Mesodermal cell (in vitro differentiated cells): Measurements from ENCODE around the gene URGCP.

Source experiments
- H3K27ac ChIP-seq: 2 replicates; pipeline ENCODE4 v1.7.0; 2013; ENCODE audit warnings: mild to moderate bottlenecking, low read depth, low read length, moderate library complexity; ENCODE audit not compliant: severe bottlenecking
- H3K36me3 ChIP-seq: 2 replicates; pipeline ENCODE4 v1.7.1; 2013; ENCODE audit warnings: mild to moderate bottlenecking, low read length, moderate library complexity; ENCODE audit not compliant: control insufficient read depth, insufficient read depth
- H3K4me1 ChIP-seq: one replicate; pipeline ENCODE4 v1.7.1; 2013; ENCODE audit warnings: mild to moderate bottlenecking, low read length; ENCODE audit not compliant: insufficient read depth, control insufficient read depth, poor library complexity, severe bottlenecking
- H3K4me3 ChIP-seq: 2 replicates; pipeline ENCODE4 v1.7.0; 2013; ENCODE audit warnings: low read length, control low read depth, mild to moderate bottlenecking; ENCODE audit not compliant: insufficient read depth, poor library complexity, severe bottlenecking; ENCODE audit errors: extremely low read depth
- H3K9me3 ChIP-seq: 2 replicates; pipeline ENCODE4 v1.7.1; 2013; ENCODE audit warnings: mild to moderate bottlenecking, low read length, moderate library complexity; ENCODE audit not compliant: control insufficient read depth
- WGBS, 2 experiments: methylation state at CpG; one replicate each; pipeline ENCODE4 v1.1.5; 2013; ENCODE audit warnings: missing lambda C conversion rate in 2 of 2; ENCODE audit not compliant: insufficient coverage in 2 of 2; 5-methylcytosine and 5-hydroxymethylcytosine counted together

URGCP gene

DNA sequence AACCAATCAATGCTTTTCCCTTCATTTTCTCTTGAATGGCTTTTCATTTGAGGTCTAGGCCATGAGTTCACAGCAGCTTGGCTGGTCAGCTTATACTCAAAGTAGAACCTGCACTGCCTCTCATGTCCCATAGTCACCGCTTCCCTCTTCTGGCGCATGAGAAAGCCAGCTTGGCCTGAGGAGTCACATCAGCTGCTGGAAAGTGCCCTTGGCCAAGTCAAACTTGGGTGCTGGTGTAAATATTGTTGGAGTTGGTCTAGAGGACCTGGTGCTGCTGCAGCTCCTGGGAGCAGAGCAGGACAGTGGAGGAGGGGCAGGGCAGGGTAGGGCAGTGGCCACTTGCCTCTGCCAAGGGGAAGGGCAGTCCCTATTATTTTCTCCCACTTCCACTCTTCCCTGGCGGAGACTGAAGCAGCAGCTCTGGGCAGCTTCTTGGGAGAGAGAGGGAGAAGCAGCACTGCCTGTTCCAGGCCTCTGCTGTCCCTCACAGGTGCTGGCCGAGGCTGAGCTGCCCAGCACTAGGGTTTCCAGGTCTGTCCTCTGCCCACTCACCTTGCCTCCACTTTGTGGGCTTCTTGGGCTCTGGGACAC, 32.6 kb upstream of the URGCP start:
- whole genome bisulfite sequencing, 2 experiments, result 100% methylated on average over 1 to 2 of the region's 4 CpGs
- H3K4me3 ChIP-seq, result no peak overlapping the region
- no peak overlapping the region for H3K27ac ChIP-seq
- H3K4me1 ChIP-seq, result no peaks in the 10 kb centered on the region
- no peaks in the 10 kb centered on the region for H3K9me3 ChIP-seq
- no peaks in the 10 kb centered on the region for H3K36me3 ChIP-seq

DNA sequence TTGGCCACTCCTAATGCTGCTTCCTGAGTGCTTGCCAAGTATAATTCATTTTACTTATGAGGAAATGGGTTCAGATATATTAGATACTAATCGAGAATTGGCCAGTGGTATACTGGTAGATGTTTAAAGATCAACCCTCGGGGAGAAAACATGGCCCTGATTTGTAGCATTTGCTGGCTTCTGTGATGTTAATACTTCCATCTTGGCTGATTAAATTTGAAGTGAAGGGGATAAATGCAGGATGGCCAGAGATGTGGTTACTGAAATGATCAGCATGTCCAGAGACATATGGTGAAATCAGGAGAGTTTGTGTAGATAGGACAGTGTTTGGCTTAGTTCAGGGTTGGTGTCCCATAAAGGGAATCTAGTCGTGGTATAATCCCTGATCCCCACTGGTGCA, 31.0 kb upstream of the URGCP start:
- WGBS, 2 experiments, result 86 to 89% methylated on average over 3 of the region's 3 CpGs
- Histone ChIP-seq H3K36me3 (no peaks in the 10 kb centered on the region), H3K27ac (no peak overlapping the region), H3K9me3 (no peaks in the 10 kb centered on the region), H3K4me3 (no peak overlapping the region), H3K4me1 (no peaks in the 10 kb centered on the region)

DNA sequence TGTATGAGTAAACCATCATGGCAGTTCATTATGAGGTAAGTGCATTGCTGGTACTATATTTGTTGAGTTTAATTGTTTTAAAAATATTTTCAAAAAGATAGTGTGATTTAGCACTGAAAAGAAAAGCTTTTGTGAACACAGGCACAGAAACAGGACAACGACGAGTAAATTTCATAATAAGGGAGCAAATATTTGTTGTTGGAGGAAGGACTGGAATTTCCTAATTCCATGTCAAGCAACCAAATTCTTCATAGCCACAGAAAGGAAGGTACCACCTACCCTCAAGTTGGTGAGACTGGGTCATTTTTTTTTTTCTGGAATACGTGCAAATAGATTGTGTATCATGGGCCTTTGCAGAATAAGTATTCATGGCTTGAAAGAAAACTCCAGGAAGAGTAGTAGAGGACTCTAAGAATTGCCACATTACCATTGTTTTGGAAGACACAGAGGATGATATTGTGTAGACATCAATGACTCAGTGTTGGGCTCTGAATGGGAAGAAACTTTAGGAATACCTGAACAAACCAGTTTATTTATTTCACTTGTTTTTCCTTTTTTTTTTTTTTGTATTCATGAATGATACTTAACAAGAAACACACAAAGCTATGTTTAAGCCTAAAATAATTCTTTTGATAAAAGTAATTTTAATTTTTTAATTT, 27.6 kb upstream of the URGCP start:
- WGBS, 2 experiments, result 100% methylated on average over 3 of the region's 3 CpGs; no CpG with 5 or more reads in 1 of the 2 experiments
- no peak overlapping the region for H3K4me3 ChIP-seq

DNA sequence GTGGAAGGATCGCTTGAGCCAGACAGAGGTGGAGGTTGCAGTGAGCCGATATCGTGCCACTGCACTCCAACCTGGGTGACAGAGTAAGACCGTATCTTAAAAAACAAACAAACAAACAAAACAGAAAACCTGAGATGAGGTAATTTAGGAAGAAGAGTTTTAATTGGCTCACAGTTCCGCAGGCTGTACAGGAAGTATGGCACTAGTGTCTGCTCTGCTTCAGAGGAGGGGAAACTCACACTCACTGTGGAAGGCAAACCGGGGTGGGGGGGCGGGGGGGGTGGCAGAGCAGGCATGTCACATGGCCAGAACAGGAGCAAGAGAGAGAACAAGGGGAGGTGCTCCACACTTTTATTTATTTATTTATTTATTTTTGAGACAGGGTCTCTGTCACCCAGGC, 24.9 kb upstream of the URGCP start:
- 80% methylated on average over 2 of the region's 7 CpGs; no CpG with 5 or more reads in 1 of the 2 experiments for WGBS, 2 experiments
- Histone ChIP-seq H3K4me3 (no peak overlapping the region), H3K9me3 (no peaks in the 10 kb centered on the region), H3K4me1 (no peaks in the 10 kb centered on the region), H3K27ac (no peak overlapping the region), H3K36me3 (no peaks in the 10 kb centered on the region)

More for the DNA sequence above, 27.6 kb upstream of the URGCP start:
- Histone ChIP-seq H3K27ac (no peak overlapping the region), H3K9me3 (no peaks in the 10 kb centered on the region), H3K36me3 (no peaks in the 10 kb centered on the region), H3K4me1 (no peaks in the 10 kb centered on the region)

DNA sequence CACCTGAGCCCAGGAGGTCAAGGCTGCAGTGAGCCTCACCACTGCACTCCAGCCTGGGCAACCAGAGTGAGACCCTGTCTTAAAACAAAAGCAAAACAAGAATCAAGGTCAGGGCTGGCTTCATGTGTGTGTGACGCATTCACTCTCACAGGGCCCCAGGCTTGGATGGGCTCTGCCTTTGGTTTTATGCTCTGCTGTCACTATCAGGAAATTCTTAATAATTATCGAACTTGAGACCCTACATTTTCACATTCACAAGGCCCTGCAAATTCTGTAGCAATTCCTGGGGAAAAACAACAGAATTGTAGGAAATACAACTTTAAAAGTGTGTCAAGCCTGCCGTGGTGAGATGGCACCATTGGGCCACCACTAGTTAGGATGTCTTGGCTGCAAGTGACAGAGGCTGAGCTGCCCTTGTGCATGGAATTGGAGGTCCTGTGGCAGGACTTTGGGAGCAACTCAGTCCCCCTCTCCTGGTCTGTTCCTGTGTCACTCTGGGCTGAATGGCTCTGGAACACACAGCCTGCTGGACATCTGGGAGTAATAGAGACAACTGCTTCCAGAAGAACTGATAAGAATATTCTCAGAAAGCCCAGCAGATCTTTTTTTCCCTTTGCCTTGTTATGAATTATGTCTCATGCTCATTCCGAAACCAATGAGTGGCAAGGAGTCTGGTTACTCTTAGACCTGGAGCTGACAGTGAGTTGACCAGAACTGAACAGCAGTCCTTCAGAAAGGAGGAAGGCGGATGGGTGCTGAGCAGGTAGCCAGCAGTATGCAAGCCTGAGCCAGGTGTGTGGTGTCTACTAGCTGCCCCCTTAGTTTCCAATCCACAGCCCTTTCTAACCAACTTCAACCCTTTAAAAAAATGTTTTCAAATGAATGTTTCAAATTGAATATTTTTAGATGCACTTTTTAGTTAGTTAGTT, 23.4 kb upstream of the URGCP start:
- Histone ChIP-seq H3K27ac (no peak overlapping the region), H3K36me3 (no peaks in the 10 kb centered on the region), H3K4me3 (no peak overlapping the region), H3K9me3 (no peaks in the 10 kb centered on the region), H3K4me1 (no peaks in the 10 kb centered on the region)
- WGBS, 2 experiments, result 82 to 87% methylated on average over 3 of the region's 5 CpGs

DNA sequence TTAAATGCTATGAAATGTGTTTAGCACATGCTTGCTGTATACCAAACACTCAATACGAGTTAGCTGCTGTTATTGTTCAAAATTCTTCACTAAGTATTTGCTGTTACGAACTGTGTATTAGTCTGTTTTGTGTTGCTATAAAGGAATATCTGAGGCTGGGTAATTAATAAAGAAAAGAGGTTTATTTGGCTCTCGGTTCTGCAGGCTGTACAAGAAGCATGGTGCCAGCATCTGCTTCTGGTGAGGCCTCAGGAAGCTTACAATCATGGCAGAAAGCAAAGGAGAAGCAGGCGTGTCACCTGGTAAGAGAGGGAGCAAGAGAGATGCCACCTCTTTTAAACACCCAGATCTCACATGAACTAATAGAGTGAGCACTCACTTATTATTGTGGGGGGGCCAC, 21.4 kb upstream of the URGCP start:
- Histone ChIP-seq H3K27ac (no peak overlapping the region), H3K9me3 (no peaks in the 10 kb centered on the region), H3K36me3 (no peaks in the 10 kb centered on the region), H3K4me3 (no peak overlapping the region), H3K4me1 (no peaks in the 10 kb centered on the region)
- WGBS, 2 experiments, result 76 to 100% methylated on average over 1 to 2 of the region's 4 CpGs

DNA sequence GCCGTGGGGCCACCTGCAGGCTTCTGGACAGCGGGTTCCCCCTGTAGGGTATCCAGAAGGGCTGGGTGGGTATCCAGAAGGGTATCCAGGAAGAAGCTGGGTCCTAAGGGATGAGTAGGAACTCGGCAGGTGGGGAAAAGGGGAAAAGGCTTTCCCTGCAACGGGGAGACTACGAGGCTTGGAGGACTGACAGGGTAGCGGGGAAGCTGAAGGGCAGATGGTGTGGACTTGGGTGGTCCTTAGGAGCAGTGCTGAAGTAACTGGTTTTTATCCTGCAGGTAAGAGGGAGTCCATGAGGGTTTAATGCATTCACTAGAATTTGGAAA, 20.4 kb upstream of the URGCP start:
- H3K36me3 ChIP-seq, result no peaks in the 10 kb centered on the region
- H3K4me3 ChIP-seq, result peak overlapping the region; percentile 53
- H3K4me1 ChIP-seq, result no peaks in the 10 kb centered on the region
- no peaks in the 10 kb centered on the region for H3K9me3 ChIP-seq
- 7 to 25% methylated on average over 4 to 6 of the region's 6 CpGs for WGBS, 2 experiments
- no peak overlapping the region for H3K27ac ChIP-seq

DNA sequence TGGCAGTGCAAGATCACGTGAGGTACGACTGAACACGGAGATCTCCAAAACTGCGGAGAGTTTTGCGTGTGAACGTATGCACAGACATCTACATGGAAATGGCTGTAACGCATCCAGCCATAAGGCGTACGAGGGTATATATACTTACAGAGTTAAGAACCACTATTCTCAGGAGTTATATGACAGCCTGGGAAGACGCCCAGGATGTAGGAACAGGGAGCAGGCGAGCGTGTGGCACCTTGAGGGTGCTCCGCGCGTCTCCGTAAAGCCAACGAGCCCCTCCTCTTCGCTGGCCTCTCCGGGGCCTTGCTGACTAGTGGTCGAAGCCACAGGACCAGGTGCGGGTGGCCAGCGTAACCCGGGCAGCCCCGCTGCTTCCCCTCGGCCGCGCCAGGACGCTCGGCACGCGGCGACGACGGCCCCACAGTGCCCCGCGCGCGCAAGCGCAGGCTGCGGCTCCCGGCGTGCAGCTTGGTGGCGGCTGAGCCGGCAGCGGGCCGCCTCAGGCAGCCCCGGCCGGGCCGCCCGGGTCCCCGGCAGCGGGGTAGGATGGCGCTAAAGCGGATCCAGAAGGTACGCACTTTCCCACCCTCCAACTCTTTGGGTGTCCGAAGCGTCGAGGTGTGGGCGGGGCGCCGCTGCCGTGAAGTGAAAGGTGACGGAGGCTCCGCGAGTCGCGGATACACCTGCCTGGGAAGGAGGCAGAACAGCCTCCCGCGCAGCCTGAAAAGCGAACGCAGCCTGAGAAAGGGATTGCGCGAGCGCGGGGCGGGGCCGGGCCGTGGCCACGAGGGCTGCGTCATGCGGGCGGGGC, 19.8 kb upstream of the URGCP start, which contains the start of gene UBE2D4:
UBE2D4 (plus strand) TSS at position 453 of the 814 bp plus-strand sequence; CDS start at position 550, 97 bp downstream.
- Histone ChIP-seq H3K36me3 (no peaks in the 10 kb centered on the region), H3K4me3 (peak within 1 kb of the TSS; percentile 53), H3K27ac (peak within 1 kb of the TSS; percentile 55), H3K9me3 (no peaks in the 10 kb centered on the region), H3K4me1 (no peaks in the 10 kb centered on the region)
- WGBS, 2 experiments, result 11 to 18% methylated on average over 39 to 69 of the region's 82 CpGs

DNA sequence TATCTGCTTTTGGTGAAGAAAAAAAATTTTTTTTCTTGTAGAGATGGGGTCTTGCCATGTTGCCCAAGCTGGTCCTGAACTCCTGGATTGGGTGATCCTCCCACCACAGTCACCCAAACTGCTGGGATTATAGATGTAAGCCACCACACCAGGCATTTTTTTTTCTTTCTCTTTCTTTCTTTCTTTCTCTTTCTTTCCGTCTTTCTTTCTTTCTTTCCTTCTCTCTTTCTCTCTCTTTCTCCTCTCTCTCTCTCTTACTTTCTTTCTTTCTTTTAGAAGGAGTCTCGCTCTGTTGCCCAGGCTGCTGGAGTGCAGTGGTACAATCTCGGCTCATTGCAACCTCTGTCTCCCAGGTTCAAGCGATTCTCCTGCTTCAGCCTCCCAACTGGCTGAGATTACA, 16.3 kb upstream of the URGCP start:
- Histone ChIP-seq H3K4me3 (no peak overlapping the region), H3K27ac (no peak overlapping the region), H3K4me1 (no peaks in the 10 kb centered on the region), H3K36me3 (no peaks in the 10 kb centered on the region), H3K9me3 (no peaks in the 10 kb centered on the region)
- 90 to 100% methylated on average over 2 to 3 of the region's 4 CpGs for WGBS, 2 experiments

DNA sequence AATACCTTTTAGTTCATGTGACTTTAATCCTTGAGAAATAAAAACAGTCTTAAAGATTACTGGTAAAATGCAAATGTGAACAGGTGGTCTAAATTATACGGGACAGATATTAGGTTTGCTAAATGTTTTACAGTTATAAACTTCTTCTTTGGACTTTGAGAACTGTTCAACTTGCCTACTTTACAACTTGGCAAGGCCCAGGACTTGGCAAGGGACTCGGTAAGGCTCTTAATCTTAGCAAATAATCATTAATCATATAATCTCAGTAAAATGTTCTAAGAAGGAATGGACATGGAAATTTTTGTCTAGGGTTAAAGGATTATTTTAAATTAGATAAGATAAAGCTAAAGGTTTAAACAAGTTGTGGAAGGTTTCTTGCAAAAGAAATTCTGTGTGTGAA, 15.0 kb upstream of the URGCP start:
- no peaks in the 10 kb centered on the region for H3K9me3 ChIP-seq
- H3K27ac ChIP-seq, result no peak overlapping the region
- no peaks in the 10 kb centered on the region for H3K4me1 ChIP-seq
- 100% methylated on average over 1 of the region's 2 CpGs; no CpG with 5 or more reads in 1 of the 2 experiments for WGBS, 2 experiments
- H3K36me3 ChIP-seq, result no peaks in the 10 kb centered on the region
- no peak overlapping the region for H3K4me3 ChIP-seq
